ENCODE data around the gene CSHL1.

CSHL1 gene

DNA sequence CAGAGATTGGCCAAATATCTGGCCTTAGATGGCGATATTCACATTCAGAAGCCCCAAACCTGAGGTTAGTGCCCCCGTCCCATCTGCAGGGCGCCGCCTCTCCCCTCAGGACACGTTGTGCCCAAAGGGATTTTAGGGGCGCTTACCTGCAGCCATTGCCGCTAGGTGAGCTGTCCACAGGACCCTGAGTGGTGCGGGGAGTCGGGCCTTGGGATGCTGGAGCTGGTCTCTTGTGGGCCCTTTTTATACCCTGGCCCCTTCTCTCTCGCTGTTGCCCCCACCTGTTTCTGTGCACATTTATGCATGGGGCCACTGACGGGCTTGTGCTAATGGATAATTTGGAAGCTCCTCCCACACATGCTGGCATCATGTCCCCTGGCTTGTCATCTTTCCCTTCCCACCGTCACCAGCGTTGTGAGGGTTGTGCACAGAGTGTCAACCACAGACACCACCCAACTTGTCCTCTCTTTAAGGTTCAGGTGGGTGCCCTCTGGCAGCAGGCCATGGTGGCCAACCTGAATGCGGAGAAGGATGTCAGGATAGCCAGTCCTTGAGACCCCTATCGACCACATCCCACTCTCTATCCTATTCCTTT is at the start of gene CSHL1:
TSS of gene CSHL1 (minus strand) at position 218 of the 595 bp plus-strand sequence. CDS start at position 156, 62 bp downstream.
- no peak for DNase-seq (ENCODE audit: low read depth, low spot score)

DNA sequence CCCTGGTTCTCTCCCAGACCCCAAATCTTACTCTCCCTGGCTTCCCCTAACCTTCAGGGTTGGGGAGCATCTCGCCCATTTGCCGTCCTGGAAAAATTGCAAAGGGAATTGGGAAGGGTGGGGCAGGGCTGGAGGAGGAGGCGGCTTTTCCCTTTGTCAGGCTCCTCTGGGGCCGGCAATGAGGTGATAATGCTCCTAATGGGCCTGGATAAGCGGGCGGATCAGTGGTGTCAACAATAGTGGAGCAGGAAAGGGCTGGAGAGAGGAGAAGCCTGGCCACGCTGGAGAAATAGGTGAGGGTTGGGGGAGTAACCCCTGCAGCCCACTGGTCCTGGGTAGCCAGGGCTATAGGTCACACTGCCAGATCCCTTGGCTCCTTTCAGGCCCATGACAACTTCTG is 49.4 kb upstream of the CSHL1 start:
- DNase-seq (ENCODE audit: low read depth, low spot score), result no peak

DNA sequence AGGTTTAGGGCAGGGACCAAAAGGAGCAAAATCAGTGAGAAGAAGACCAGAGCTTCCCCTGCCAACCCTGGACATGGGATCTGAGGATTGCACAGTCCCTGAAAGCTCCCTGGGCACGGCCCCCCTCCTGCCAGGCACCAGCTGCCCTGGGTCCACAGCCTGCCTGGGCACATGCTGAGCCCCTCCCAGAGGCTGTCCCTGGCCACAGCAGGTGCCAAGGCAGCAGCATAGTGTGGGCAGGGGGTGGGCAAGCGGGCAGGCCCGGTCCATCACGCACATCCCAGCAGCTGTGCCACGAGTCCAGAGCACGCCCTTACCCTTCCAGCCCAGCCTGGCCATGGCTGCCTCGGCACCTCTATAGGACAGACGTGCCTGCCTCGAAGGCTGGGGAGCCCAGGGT is 48.9 kb upstream of the CSHL1 start:
- DNase-seq (ENCODE audit: low read depth, low spot score), result no peak

DNA sequence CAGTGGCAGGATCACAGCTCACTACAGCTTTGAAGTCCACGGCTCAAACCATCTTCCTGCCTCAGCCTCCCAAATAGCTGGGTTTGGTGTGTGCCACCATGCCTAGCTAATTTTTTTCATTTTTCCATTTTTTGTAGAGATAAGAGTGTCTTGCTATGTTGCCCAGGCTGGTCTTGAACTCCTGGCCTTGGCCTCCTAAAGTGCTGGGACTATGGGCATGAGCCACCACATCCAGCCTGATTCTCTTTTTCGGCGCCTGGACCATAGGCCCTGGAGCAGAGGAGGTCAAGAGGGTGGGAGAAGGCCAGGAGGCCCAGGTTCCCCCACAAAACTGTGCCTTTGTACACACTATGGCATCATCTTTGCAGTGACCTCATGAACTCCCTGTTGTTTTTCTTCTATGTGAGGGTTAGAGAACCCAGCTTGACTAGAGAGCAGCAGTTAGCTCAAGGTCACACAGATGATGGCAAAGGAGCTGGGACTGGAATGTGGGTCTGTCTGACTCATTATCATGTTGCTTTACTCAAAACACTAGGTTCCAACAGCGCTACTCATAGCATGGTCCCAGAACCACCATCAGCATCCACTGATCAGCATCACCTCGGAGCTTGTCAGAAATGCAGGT is 45.4 kb upstream of the CSHL1 start:
- DNase-seq (ENCODE audit: low read depth, low spot score), result no peak

DNA sequence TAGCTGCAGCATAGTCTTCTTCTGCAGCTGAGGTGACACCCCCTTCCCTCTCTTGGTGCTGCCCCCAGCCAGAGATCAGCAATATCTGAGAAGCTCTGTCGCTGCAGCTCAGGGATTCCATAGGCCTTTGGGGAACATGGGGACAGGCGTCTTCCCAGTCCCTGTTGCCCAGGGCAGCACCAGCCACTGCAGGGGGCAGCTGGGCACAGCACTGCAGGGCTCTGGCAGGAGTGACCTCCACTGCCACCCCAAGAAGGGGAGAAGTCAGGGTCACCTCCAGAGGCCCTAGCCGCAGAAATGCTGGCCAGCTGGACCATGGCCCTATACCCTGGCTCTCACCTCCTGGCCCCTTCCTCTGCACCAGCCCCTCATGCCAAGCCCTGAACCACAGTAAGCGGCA is 44.7 kb upstream of the CSHL1 start:
- DNase-seq (ENCODE audit: low read depth, low spot score), result no peak

DNA sequence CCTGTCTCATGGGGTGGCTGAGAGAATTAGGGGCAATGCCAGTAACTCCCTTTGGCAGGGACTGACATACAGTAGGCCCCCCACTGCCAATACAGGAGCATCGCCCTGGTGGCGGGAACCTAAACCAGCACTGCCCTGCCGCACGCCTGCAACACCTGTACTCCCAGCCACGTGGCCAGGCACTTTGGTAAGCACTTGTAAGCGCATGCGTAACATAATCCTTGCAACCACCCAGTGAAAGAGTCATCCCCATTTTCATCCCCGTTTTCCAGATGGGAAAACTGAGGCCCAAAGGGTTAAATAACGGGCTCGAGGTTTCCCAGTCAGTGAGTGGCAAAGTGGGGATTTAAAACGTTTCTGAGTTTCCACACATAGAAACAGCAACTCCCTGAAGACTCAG is 44.2 kb upstream of the CSHL1 start:
- DNase-seq (ENCODE audit: low read depth, low spot score), result no peak

DNA sequence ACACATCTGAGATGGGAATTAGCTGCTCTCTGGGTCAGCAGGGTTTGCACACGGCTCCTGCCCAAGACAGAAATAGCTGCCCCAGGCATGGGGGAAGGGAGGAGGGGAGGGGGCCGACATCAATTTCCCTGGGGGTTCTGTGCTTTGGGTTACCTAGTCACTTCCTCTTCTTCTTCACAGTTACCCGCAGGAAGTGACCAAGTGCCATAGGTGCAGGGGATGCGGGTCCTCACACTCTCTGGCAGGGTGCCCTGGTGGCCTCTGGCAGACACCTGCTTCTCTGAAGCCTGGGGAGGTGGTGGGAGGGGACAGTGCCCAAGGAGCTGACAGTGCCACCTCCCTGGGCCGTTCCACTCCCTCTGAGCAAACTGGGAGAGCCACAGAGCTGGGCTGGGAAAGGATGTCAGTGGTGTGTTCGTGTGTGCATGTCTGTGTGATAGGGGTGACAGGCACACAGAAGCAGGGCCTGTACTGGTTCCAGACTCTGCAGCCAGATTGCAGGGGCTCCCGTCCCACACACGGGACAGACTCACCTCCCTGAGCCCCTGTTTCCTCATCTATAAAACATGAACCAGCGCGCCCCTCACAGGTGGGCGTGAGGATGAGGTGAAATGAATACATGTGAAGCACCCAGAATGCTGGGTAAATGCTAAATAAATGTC is 43.5 kb upstream of the CSHL1 start:
- no peak for DNase-seq (ENCODE audit: low read depth, low spot score)

DNA sequence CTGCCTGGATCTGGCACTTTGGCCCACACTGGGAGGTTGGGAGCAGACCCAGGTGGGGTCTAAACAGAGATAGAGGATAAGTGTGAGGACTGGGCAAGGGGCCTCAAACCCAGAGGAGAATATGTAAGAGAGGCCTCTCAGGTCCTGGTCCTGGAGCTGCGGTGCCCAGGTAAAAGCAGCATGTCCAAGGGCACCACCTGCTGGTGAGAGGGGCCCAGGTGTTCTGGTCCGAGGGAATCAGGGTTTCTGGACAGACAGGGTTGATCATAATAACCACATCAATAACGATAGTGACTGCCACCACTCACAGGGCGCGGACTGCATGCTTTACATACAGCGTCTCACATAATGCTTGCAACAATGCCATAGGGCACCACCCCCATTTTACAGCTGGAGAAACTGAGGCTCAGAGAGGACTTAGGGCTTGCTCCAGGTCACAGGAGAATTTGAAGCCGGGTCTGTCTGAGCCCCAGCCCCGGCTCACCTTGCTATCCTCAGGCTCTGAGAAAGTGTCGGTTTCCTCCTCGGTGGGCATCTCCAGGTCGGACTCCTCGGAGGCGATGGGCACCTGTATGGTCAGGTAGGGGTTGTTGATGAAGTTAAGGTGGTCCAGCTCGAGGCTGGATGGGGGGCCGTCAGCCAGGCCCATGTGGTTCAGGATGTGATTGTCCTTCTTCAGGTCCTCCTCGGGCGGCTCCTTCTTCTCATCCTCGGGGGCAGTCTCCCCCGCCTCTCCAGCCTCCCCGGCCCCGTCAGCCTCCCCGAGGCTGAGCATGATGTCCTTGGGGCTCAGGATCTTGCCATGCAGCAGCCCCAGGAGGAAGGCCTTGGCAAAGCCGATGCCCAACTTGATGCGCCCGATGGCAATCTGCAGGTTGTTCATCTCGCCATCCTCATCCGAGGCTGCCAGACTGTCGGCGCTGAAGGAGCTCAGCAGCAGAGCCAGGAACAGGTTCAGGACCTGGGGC is 40.2 kb upstream of the CSHL1 start:
- DNase-seq (ENCODE audit: low read depth, low spot score), result no peak

DNA sequence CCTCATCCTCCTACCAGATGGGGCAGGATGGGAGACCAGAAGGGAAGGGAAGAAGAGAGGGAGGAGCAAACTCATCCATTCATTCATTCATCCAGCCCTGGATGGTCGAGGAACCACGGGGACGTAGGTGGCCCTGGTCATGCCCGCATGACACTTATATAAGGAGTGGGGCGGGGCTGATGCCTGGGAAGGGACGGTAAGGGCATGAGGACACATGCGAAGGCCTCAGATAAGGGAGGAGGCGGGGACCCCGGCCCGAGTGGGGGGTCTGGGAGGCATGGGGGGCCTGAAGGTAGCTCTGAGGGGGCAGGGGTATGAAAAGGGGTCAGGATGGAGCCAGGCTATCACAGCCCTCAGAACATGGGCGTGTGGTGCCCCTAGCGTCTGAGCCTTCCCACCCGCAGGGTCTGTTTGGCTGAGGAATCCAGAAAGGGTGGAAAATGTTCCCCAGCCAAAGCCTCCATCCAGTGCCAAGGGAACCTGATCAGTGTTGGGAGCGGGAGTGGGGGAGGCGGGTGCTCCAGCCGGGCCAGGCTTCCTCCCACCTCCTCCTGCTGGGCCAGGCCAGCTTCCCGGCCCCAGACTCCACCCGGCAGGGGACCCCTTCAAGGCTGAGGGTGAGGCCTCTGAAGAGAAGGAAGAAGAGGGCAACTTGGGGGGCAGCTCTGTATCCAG is 38.7 kb upstream of the CSHL1 start:
- no peak for DNase-seq (ENCODE audit: low read depth, low spot score)

DNA sequence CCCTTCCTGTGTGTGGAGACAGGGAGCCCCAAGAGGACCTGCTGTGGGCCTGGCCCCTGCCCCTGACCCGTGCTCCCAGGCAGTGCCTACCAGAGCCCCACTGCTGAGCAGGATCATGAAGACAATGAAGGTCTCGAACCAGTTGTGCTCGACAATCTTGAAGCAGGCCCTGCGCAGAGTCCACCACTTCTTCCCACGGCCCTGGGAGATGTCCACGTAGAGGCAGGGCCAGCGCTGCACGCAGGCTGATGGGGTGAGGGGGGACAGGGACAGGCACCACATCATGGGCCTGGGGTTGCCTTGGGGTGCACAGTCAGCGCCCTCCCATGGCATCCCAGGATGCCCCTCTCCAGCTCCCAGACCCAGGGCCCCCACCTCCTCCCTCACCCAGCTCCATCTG is 37.5 kb upstream of the CSHL1 start:
- DNase-seq (ENCODE audit: low read depth, low spot score), result no peak

DNA sequence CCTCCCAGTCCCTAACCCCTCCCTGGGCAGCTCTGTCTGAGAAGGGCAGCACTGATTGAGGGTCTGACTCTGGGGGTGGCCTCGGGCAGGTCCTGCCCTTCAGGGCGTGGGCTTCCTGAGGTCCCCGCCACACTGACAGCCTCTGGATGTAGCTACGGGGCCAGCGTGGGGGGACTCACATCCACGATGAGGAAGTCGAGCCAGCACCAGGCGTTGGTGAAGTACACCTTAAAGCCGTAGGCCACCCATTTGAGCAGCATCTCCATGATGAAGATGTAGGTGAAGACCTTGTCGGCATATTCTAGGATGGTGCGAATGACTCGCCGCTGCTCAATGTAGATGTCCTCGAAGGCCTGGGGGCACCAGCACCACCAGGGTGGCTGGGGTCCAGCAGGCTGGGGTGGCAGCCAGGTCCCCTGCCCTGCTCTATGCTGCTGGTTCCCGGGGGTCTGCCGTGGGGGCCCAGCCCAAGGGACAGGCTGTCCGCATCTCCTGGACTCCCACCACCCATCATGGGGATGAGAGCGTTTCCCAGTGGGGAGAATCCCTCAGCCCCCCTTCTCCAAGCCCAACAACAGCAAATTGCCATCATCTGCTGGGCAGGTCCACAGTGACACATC is 36.8 kb upstream of the CSHL1 start:
- DNase-seq (ENCODE audit: low read depth, low spot score), result no peak

DNA sequence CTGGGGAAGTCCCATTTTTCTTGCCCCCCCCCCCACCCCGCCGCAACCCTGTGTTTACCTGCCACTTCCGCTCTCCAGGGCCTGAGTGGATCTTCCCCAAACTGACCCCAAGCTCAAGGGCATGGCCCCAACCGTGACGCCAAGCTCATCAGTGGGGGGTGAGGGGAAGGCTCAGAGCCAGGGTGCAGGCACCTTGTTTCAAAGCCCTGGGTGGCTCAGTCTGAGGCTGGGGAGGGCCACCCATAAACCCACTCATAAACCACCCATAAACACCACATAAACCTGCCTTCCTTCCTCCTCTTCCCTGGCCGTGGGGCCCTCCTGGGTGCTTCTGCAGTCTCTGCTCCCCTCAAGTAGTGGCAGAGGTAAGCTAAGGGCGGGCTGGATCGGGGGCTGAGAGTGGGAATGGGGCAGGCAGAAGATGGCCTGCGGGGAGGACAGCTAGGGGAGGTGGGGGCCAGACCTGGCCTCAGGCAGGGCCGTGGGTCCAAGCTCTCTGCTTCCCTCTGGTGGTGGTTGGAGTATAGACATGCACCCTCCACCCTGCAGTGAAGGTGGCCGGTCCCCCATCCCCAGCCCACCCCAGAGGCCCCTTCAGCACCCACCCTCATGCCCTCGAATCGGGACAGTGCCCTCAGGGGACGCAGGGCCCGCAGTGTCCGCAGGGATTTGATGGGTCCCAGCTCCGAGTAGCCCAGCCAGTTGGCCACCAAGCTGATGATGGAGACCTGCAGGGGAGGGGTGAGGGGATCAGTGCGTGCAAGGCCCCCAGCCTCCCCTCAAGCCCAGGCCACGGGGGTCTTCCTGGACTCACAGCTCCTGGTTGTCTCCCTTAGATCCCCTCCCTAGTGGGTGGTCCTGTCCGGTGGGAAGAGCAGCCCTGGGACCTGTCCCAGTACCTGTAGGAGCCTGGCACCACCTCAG is 35.6 kb upstream of the CSHL1 start:
- no peak for DNase-seq (ENCODE audit: low read depth, low spot score)

DNA sequence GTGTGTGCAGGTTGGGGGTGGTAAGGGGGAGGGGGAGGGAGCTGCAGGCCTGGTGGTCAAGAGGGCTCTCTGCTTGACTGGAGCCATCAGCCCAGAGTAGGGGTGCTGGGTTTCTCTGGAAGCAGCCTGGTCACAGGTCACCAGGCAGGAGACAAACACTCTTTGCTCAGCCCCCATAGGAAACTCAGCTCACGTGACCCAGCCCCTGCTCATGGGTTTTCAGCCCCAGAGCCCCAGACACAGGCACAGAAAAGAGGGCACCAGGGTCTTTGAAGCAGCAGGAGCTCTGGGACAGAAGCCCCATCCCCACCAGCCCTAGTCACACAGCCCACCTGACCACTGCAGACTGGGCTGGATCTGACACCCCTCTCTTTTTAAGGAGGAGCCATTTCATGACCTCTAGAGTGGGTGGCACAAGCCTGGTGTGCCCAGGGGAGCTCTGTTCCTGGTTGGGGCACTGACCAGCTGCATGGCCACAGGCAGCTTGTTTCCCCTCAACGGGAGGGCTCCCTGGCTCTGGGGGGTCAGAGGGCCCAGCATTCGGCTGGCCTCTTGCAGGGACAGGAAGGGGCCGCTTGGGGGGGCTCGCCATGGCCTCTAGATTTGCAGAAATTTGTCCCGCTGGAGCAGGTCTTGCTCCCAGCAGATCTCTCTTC is 34.9 kb upstream of the CSHL1 start:
- no peak for DNase-seq (ENCODE audit: low read depth, low spot score)

DNA sequence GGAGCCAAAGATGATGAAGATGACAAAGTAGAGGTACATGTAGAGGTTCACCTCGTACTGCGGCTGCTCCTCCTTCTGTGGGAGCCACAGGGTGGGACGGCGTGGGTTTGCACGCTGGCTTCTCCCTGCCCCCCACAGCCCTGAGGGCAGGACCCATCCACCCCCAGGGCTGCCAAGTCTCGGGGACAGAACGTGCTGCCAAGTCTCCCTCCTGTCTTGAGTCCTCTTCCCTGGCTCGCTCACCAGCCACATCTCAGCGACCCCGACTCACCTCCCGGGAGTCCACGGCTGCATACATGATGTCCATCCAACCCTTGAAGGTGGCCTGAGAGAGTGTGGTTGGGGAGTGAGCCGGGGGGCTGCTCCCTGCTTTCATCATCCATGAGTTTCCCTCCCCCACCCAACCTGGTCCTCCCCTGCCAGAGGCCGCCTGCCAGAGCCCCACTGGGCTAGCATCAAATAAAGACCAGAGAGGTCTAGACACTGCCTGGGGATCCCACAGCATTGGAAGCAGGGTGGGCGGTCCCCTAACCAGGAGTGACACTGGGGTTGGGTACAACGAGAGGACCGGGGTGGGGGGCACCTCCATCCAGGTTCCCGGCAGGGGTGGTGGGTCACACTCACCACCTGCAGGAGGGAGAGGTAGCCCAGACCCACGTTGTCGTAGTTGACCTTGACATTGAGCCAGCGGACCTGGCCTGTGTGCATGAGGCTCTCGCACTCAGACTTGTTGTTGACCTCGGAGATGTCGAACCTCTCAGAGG is 33.9 kb upstream of the CSHL1 start:
- DNase-seq (ENCODE audit: low read depth, low spot score), result no peak

DNA sequence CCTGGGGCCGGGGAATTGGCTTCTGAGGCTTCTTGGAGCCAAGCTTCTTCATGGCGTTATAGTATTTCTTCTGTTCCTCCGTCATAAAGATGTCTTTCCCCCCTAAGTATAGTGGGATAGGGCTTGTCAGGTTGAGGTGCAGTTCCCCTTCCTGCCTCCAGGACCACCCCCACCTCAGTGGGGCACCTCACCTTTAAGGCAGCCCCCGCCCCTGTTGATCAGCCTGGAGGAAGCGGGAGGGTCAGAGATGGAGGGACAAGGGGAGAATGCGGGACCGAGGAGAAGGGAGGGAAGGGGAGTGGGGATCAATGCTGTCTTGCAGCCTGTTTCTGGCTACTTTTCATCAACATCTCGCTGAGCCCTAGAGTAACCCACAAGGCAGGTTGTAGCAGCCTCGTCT is 32.7 kb upstream of the CSHL1 start:
- no peak for DNase-seq (ENCODE audit: low read depth, low spot score)

DNA sequence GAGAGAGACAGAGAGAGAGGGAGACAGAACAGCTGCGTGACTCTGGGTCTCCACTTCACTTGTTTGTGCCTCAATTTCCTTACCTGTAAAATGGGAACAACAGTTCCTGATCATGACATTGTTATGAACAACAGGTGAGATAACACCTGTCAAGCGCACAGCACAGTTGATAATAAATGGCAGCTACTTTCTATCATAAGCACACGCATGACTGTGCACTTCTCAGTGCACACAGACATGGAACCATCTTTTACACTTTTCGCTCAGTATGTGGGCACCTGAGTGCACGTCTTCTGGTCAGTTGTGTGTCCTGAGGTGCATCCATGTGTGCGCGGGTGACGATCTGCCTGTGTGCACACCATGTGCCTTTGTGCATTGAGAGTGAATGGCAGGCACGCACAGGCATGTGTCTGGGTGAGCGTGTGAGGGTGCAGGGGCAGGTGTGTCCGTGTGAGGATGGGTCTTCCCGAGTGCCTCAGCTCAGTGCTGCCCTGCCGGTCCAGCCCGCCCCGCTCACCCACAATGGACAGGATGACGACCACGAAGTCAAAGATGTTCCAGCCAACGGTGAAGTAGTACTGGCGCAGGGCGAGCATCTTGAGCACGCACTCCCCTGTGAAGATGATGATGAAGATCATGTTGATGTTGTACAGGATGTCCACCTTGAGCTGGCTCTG is 31.4 kb upstream of the CSHL1 start:
- no peak for DNase-seq (ENCODE audit: low read depth, low spot score)

DNA sequence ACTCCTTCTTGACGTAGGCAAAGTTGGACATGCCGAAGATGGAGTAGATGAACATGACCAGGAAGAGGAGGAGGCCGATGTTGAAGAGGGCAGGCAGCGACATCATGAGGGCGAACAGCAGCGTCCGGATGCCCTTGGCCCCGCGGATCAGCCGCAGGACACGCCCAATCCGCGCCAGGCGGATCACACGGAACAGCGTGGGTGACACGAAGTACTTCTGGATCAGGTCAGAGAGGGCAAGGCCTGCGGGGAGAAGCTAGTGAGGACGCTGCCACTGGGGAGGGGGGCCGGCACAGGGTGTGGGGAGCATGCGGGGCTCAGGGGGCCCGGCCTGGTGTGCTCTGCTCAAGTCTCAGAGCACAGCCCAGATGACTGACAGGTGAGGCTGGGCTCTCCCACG is 30.7 kb upstream of the CSHL1 start:
- DNase-seq (ENCODE audit: low read depth, low spot score), result no peak

DNA sequence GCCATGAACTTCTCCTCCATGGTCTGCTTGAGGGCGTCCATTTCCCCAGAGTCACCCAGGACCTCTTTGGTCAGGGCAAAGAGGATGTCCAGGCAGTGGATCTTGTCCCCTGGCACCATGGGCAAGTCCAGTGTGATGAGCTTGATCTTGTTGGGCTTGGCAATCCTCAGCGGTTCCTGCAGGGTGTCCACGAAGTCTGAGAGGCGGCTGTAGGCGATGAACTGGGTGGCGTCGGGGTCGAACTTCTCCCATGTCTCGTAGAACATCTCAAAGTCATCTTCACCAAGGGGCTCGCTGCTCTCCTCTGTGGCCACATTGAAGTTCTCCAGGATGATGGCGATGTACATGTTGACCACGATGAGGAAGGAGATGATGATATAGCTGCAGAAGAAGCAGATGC is 30.1 kb upstream of the CSHL1 start:
- DNase-seq (ENCODE audit: low read depth, low spot score), result no peak
